Omental fat pad (tissue), 4 donors: ENCODE measurements around the gene DNAAF5. TPM values are rescaled to one million over a fixed set of nuclear protein-coding genes. Genes with fewer than 3 reads are reported as not detected.

Experiments
- ATAC-seq: fragments of 150-250 bp; one replicate; pipeline ENCODE4 v1.9.1; 2016; ENCODE audit warnings: mild to moderate bottlenecking, moderate library complexity; ENCODE audit not compliant: low FRiP score
- DNase-seq: peaks from one replicate; pipeline ENCODE4 v3.0.0-alpha.2; 2019; ENCODE audit warnings: low spot score
- total RNA-seq, 4 donors: library from RNA; depleted of rRNA; stranded (reverse); fragments of >200 nt; gene quantifications; one replicate each; pipeline ENCODE4 v1.1.0, GENCODE V29; 2016
- TF ChIP-seq, protein P1 (sequence below), 3 donors: fragments of 450-650 bp; IDR thresholded peaks; one replicate each; pipeline ENCODE4 v1.5.1; 2016 to 2017; ENCODE audit warnings: antibody characterized with exemption in 3 of 3, mild to moderate bottlenecking in 3 of 3, moderate library complexity in 2 of 3

DNAAF5 gene
- total RNA-seq, 4 donors from 2014 or later, result 15.7 to 27.1 (median 25.1) TPM

DNA sequence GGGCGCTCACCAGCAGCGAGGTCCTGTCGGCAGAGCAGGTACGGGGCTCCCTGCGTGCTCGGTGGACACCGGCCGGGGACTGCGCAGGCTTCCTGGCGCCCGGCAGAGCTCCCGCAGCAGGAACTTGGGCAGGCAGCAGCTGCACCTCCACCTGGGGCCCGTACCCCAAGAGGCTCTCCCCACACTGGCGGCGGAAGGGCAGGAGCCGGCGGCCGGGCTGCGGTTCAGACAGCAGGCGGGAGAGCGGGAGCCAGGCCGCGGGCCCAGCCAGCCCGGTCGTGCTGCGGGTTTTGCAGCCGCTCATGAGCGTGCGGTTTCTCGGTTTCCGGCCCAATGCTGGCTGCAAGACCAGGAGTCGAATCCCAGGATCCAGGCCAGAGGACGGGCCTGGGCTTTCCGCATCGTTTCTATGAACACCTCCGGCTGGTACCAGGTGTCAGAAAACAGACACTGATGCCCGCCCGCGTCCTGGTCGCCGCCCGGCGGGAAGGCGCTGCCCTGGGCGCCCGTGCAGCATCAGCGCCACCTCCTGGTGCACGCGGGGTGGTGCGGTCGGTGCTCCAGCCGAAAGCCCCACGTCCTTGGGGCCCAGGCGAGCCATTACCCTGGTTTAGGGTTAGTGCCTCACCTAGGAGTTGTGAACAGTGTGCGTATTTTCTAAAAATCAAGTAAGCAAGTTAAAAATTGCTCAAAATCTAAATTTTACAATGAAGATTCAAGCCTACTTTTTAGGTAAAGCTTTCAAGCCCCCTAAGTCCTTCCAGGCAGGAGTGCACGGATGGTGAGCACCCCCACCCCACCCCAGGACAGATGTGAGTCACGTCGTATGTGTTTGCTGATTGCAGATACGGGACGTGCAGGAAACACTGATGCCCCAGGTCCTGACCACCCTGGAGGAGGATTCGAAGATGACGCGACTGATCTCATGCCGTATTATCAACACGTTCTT, 47.9 kb downstream of the DNAAF5 start:
- ATAC-seq, result no peak
- TF ChIP-seq, protein P1, sequence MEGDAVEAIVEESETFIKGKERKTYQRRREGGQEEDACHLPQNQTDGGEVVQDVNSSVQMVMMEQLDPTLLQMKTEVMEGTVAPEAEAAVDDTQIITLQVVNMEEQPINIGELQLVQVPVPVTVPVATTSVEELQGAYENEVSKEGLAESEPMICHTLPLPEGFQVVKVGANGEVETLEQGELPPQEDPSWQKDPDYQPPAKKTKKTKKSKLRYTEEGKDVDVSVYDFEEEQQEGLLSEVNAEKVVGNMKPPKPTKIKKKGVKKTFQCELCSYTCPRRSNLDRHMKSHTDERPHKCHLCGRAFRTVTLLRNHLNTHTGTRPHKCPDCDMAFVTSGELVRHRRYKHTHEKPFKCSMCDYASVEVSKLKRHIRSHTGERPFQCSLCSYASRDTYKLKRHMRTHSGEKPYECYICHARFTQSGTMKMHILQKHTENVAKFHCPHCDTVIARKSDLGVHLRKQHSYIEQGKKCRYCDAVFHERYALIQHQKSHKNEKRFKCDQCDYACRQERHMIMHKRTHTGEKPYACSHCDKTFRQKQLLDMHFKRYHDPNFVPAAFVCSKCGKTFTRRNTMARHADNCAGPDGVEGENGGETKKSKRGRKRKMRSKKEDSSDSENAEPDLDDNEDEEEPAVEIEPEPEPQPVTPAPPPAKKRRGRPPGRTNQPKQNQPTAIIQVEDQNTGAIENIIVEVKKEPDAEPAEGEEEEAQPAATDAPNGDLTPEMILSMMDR (IDR thresholded peaks at IDR 0.05), result peak in 1 of 3 donors; percentile 30
- peak; percentile 46 for DNase-seq

DNA sequence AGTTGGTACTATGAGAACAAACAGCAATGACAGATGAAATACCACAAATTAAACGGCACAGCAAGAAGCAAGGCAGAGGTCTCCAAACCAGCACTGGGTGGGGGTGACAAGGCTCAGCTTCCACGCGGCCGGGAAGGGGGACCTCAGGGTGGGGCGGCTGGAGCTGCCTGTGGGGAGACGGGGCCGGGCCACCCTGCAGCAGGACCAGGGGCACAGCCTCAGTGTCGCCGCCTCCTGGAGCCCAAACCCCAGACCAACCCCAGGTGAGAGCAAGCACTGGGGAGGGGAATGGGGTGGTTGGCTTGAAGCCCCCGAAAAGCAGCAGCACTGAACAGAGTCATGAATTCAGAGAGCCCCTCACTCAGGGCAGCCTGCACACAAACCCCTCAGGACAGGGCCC, 49.9 kb downstream of the DNAAF5 start:
- TF ChIP-seq, protein P1 (IDR thresholded peaks at IDR 0.05), result no peak
- ATAC-seq, result no peak

DNA sequence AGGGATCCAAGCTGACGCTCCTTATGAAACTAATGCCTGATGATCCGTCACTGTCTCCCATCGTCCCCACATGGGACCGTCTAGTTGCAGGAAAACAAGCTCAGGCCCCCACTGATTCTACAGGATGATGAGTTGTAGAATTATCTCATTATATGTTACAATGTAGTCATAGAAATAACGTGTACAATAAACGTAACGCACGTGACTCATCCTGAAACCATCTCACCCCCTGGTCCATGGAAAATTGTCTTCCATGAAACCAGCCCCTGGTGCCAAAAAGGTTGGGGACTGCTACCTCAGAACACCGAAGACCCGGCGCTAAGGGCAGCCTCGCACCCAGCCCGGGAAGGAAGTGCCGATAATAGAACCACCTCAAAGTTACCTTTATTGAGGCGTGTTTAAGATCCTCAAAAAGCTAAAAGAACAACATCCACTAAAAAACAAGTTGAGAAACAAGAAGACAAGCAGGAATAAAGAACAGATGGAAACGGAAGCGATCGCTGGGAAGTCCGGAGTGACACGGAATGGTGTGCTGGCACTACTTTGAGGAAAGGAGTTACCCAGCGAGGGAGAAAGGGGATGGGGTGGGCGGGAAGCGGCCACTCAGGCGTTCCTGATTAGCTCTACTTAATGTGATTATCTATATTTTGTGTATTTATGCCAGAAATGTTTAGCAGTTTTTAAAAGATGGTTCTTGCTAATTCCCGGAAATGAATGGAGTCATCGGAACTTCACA, 50.7 kb downstream of the DNAAF5 start:
- ATAC-seq (no peak), DNase-seq (no peak)
- TF ChIP-seq, protein P1 (IDR thresholded peaks at IDR 0.05), result no peak

More for the DNA sequence above, 49.9 kb downstream of the DNAAF5 start:
- no peak for DNase-seq

DNA sequence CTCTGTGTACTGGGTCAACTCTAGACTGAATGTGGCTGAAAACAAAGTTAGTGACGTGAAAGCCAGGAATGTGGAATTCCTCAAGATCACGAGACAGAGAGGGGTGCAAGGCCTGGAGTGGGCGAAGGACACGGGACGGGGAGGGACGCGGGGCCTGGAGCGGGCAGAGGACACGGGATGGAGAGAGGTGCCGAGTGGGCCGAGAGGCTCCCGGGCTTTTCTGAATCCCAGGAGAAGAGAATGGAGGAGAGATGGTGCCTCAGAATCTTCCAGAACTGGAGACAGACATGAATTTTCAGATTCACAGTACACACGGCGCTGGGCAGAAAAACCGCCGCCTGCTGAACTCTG, 51.2 kb downstream of the DNAAF5 start:
- DNase-seq, result no peak
- TF ChIP-seq, protein P1 (IDR thresholded peaks at IDR 0.05), result no peak
- ATAC-seq, result no peak

DNA sequence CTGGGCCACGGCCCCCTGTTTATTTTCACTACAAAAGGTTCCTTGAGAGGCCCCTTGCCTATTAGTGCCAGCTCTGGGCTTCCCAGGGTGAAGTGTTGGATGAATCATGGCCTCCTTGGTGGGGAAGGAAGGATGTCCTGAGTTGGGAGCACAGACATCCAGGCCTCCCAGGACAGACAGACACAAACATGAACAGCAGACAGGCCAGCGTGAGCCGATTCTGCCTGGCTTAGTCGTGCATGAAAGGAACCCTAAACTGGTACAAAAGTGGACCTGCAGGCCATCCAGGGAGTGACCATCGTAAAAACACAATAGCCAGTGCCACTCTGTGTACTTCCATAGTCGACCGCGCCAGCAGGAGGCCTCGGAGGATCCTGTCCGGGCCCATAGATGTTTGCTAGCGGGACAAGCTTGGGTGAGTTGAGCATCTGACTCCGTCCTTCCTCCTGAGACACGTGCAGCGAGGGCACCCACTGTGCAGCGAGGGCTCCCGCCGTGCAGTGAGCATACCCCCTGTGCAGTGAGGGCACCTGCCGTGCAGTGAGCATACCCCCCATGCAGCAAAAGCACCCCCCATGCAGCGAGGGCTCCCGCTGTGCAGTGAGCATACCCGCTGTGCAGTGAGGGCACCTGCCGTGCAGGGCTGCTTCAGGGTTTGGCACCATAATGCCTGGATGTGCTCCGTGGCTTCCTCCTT, 51.9 kb downstream of the DNAAF5 start:
- no peak for DNase-seq
- TF ChIP-seq, protein P1 (IDR thresholded peaks at IDR 0.05), result no peak
- no peak for ATAC-seq

DNA sequence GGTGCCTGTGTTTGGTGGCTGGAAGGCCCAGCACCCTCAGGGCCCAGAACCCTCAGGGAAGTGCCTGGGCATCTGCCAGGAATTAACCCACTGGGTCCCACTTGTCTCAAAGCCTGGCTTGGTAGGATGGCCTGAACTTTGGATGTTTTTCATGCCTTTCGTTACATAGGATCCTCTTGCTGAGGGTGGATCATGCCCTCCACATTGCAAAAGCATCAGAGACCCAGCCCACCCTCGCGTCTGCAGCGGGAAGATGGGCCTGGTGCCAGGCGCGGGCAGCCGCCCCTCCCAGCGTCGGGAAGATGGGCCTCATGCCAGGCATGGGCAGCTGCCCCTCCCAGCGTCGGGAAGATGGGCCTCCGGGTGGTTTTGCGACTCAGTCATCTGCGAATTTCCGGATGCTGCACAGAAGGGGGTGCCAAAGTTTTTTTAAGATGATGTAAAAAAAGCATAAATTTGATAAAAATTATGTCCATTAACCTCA, 52.5 kb downstream of the DNAAF5 start:
- no peak for ATAC-seq
- TF ChIP-seq, protein P1 (IDR thresholded peaks at IDR 0.05), result no peak

More for the DNA sequence above, 52.5 kb downstream of the DNAAF5 start:
- DNase-seq, result no peak
